ENCODE data around the gene NHERF1. TPM values are rescaled to one million over a fixed set of nuclear protein-coding genes. Genes with fewer than 3 reads are reported as not detected.

Gene NHERF1
- total and polyA plus RNA-seq, 2 of the 8 experiments (the other 6 are each of a cell fraction or from before 2014, with no cell fraction given), result 92.9 to 99.2 TPM

DNA sequence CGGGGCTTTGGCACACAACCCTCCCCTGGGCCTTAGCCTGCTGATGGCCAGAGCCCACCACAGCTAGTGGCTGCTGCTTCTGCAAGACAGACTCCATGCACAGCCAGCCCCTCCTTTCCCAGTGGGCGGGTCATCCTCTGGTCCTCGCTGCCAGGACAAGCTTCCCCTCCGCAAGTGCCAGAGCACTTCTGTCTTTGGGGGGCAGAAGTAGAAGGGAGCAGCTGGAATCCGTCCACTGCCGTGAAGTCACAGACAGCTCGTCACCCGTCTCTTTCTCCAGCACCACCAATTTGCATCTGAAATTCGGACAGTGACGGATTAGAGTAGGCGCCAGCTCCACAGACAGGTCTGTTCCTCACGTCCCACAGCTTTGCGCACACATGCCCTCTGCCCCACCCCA lies 59.0 kb downstream of the NHERF1 start:
- no peak overlapping the region for H2BK5ac ChIP-seq (ENCODE audit: low read depth, low read length)
- no peak overlapping the region for H2BK15ac ChIP-seq (ENCODE audit: low read length)
- H2AK5ac ChIP-seq (ENCODE audit: low read depth, low read length), result no peak overlapping the region
- no peaks in the 10 kb centered on the region for H3K23me2 ChIP-seq (ENCODE audit: low read depth, low read length)
- CTCF ChIA-PET (ENCODE audit: partially characterized antibody), result interaction anchor here (1.0 to 99.6 kb wide), 4 partner anchors 11 to 153 kb away, joined by 6 to 2981 read pairs (median 1496); partner anchors contain the start of genes FDXR, GRIN2C and NAT9
- no peak overlapping the region for H2BK12ac ChIP-seq (ENCODE audit: low read depth, low read length)
- peaks cover 6 to 20% of the 10 kb centered on the region in 2 experiments for H4K20me1 ChIP-seq (replicated peaks in 1 of 2; ENCODE audit: control insufficient read depth in 1 of 2, insufficient read depth in 2 of 2, low read length in 2 of 2)
- FAIRE-seq (no peak), DNase-seq (ENCODE audit: low read depth in 1 of 2, low spot score in 2 of 2) (no peak)
- H3K4me1 ChIP-seq (replicated peaks in 1 of 4; ENCODE audit: control insufficient read depth in 3 of 4, insufficient read depth in 4 of 4, low read length in 3 of 4), result peaks cover 0 to 3% (median 0%) of the 10 kb centered on the region in 4 experiments; a peak in 1 of 7 replicates
- no peak overlapping the region for H2BK20ac ChIP-seq (ENCODE audit: low read length)
- no peak overlapping the region for H3K56ac ChIP-seq (replicated peaks; ENCODE audit: insufficient read length, low read depth, low read length)
- no peaks in the 10 kb centered on the region; a peak in 1 of 7 replicates for H3K27me3 ChIP-seq (replicated peaks in 1 of 4; ENCODE audit: control insufficient read depth in 3 of 4, extremely low read depth in 1 of 4, insufficient read depth in 3 of 4, low read length in 3 of 4)
- POLR2A ChIA-PET (ENCODE audit: partially characterized antibody), result interaction anchor here (1.3 to 2.3 kb wide), 5 partner anchors 11 to 26 kb away, joined by 3 to 6 read pairs (median 4); no protein-coding TSS in a partner anchor
- no peak overlapping the region for H2AFZ ChIP-seq (ENCODE audit: low read length)
- H3K18ac ChIP-seq (ENCODE audit: extremely low read depth, low read length), result no peak overlapping the region
- no peak overlapping the region for H4K5ac ChIP-seq (ENCODE audit: insufficient read length, low read depth, low read length)
- H3K9me3 ChIP-seq (ENCODE audit: insufficient read depth in 2 of 2, low read depth in 1 of 2, low read length in 1 of 2), result no peaks in the 10 kb centered on the region
- H3K23ac ChIP-seq (ENCODE audit: insufficient read length), result no peak overlapping the region
- no peak overlapping the region for H4K91ac ChIP-seq (replicated peaks; ENCODE audit: insufficient read length, low read length)
- no peaks in the 10 kb centered on the region; the same call in 1 of the 2 replicates for H3K79me1 ChIP-seq (ENCODE audit: low read depth, low read length)
- H3K9ac ChIP-seq (replicated peaks in 1 of 4; ENCODE audit: extremely low read depth in 1 of 4, low read depth in 3 of 4, low read length in 3 of 4), result no peak overlapping the region
- no peak overlapping the region for H3K4me3 ChIP-seq (ENCODE audit: extremely low read depth in 1 of 4, insufficient read depth in 2 of 4, low read depth in 3 of 4, low read length in 4 of 4)
- TF ChIP-seq FOSL1 (IDR thresholded peaks at IDR 0.05; ENCODE audit: insufficient read depth, low read depth, low read length) (no peak), HDAC6 (IDR thresholded peaks at IDR 0.05; ENCODE audit: low read depth, low read length) (no peak)
- TF ChIP-seq, protein P1, sequence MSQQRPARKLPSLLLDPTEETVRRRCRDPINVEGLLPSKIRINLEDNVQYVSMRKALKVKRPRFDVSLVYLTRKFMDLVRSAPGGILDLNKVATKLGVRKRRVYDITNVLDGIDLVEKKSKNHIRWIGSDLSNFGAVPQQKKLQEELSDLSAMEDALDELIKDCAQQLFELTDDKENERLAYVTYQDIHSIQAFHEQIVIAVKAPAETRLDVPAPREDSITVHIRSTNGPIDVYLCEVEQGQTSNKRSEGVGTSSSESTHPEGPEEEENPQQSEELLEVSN (IDR thresholded peaks at IDR 0.05), result no peak
- 90% methylated on average over 13 of the region's 13 CpGs; no CpG with 5 or more reads in 1 of the 2 experiments for WGBS, 2 experiments (ENCODE audit: extremely low coverage in 1 of 2, insufficient coverage in 1 of 2, insufficient read length in 1 of 2, insufficient replicate concordance in 2 of 2, low coverage in 1 of 2, low lambda C conversion rate in 2 of 2, missing lambda C conversion rate in 1 of 2)
- no peak overlapping the region for H4K8ac ChIP-seq (ENCODE audit: extremely low read depth, insufficient read depth, low read length)
- no peaks in the 10 kb centered on the region for H3K79me2 ChIP-seq (ENCODE audit: control insufficient read depth in 1 of 2, insufficient read depth in 2 of 2, low read length in 2 of 2)
- no peak overlapping the region for H2BK120ac ChIP-seq (replicated peaks; ENCODE audit: low read depth, low read length)
- no peak overlapping the region for H3K14ac ChIP-seq (ENCODE audit: insufficient read length)
- H3K36me3 ChIP-seq (ENCODE audit: control insufficient read depth in 2 of 4, insufficient read depth in 4 of 4, low read length in 3 of 4), result no peaks in the 10 kb centered on the region; a peak in 1 of 8 replicates
- H3K4ac ChIP-seq (replicated peaks; ENCODE audit: insufficient read length, low read depth, low read length), result no peak overlapping the region
- H3K27ac ChIP-seq (ENCODE audit: low read depth, low read length), result no peak overlapping the region
- H3K4me2 ChIP-seq (ENCODE audit: insufficient read depth in 1 of 2, low read depth in 2 of 2, low read length in 2 of 2), result no peak overlapping the region

All from H1 (cell line).